GM21360 (cell line): Measurements from ENCODE around the gene EEIG2.

ENCODE experiments used
- ATAC-seq: cut with Tn5 transposase; IDR thresholded peaks from one replicate; pipeline ENCODE4 v1.9.1; 2021; ENCODE audit warnings: mild to moderate bottlenecking, moderate library complexity; ENCODE audit not compliant: unreplicated experiment

Gene EEIG2

DNA sequence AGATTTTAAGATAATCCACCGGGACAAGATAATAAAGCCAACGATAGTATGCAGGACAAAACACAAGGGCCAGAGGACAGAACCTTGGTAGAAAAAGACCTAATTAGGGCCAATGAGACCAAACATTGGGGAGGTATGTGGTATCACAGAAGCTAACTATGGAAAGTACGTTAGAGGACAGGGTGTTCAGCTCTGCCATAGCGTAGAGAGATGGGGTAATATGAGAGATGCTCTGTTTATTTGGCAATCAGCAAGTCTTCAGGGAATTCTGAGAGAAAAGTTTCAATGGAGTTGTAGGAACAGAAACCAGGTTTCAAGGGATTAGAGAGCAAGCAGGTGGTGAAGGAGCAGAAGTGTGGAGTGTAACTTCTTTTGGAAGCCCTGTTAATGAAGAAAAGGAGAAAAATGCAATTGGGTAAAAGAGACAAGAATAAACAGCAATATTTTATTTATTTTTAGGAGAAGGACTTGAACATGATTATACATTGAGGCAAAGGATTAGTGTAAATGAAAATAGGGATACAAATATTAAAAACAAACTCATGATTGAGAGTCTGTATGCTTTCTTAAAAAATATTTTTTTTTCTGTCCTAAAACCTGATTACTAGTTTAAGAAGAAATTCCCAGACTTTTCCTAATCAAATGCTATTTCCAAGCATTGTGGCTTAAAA is 24.0 kb downstream of the EEIG2 start:
- ATAC-seq, result no peak

DNA sequence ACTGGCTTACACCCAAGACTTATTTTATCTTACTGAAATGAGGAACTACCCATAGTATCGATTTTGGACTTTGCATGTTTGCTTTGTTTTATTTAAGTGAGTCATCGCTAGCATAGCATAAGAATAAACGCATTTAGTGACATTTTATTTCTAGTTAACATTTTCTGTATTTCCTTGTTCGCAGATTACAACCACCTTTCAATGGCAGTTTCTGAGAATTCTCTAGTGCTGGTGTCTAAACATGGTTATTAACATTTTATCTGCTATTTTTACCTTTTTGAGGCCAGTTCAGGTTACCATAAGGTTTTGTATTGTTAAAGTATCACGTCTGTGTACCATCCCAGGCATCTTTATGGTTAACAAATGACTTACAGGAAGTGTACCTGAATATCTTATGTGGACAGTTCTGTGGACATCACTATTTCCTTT is 24.5 kb downstream of the EEIG2 start:
- no peak for ATAC-seq

DNA sequence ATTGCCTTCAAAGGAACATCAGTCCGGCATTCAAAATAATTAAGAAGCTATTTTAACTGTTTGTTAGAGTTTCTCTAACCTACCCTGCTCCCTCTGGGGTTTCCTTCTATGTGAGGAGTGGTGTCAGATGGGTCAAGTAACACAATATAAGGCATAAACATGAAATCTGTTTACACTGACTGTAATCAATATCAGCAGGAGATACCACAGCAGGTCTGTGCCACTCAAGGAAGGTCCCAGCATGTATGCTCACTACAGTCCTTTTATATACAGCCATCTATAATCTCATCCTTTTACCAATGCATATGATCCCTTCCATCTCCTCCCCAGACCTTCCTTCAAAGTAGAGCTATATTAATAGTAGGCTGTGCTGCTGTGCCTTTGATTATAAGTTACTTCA is 25.4 kb downstream of the EEIG2 start:
- ATAC-seq, result no peak

DNA sequence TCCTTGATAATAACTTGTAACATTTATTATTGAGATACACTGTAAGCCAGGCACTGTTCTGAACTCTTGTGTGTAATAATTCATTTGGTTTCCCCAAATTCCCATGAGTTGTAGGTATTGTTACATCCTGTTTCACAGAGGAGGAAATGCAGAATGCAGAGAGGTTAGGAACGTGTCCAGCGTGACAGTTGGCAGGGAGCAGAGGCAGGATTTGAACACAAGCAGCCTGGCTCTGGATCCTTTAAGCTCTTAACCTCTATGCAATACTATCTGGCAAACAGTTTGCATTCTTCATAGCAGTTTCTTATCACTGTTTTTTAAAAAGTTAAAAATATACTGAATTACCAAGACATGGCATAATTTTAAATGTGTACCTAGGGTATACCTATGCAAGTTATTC is 30.5 kb downstream of the EEIG2 start:
- no peak for ATAC-seq

DNA sequence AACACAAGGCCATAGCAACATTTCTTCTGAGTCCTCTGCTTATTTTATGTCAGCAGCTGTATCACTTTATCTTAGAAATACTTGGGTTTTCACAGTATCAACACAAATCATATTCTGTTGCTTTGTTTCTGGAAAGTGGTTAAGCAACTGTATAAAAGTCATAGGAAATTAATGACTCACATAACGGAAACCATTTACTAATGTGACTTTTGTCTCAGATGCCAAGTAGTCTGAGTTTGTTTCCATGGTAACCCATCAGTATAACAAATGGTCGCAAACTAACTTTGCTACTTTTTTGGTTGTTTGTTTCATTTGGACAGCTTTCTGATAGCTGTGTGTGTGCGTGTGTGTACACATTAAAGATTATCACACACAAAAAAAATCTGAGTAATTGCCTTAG is 31.1 kb downstream of the EEIG2 start:
- ATAC-seq, result no peak

DNA sequence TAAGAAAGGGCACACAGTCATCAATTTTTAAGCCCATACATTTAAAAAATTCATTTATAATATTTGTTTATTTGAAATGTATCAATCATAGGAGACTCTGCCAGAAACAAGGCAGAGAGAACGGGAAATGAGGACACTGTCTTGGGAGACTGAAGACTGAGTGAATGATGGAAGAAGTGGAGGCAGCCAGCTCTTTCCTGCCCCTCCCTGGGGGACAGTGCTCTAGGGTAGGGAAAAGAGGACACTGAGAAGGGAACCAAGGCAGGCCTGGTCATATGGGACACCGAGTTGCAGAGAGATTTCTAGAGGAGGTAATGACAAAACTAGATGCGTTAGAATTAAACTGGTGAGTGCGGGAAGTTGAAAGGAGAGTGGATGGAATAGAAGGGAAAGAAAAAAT is 31.6 kb downstream of the EEIG2 start:
- ATAC-seq, result no peak

DNA sequence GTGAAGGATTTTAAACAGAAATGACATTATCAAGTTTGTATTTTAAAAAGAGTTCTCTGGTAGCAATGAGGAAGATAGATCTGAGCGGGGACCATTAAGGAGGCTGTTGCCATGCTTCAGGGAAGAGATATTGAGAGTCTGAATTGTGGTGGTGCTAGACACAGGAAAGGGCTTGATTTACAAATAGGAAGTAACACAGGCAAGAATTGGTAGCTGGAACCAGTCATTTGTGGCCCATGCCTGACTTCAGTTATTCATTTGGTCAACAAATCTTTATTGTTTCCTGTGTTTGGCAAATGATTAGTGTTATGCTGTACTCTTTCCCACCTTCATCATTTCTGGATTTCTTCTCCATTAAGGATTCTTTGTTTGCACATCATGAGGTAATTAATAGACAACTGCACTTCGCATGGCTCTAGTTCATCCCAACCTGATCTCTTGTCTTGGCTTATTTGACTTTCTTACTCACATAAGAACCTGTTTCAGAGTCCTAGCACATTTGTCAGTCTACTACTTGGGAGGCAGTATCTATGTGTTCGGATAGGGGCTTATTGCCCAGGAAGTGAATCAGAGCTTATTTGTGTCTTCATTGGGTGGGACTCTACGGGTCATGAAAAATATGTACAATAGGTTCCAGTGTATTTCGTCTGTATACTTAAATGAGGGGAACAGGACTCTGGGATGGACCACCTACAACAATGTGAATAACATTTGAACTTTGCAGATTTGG is 32.3 kb downstream of the EEIG2 start:
- ATAC-seq, result no peak

DNA sequence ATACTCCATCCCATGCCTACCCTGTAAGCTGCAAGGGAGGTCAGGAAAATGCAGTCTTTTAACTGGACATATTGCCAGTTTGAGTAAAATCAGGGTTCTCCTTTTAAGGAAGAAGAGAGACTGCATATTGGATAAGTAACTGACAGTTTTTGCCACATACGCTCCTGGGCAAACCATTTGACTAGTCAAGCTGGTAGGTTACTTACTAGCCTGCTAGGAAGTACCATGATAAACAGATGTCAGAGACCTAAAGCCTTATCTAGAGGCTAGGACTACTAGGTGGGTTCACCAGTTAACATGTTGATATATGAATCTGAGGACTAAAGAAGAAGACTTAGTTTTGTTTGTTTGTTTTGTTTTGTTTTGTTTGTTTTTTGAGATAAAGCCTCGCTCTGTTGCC is 33.5 kb downstream of the EEIG2 start:
- ATAC-seq, result no peak

DNA sequence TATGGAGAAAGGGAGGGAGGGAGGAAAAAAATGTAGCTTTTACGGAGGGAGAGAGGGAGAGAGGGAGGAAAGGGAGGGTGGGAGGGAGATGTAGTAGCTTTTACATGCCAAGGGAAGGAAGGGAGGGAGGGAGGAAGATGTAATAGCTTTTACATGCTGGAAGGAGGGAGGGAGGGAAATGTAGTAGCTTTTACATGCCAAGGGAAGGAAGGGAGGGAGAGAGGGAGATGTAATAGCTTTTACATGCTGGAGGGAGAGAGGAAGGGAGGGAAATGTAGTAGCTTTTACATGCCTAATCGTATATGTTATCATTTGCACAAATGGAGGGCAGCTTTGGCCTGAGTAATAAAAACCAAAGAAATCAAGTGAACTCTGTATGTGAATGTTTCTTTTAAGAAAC is 35.6 kb downstream of the EEIG2 start:
- no peak for ATAC-seq

DNA sequence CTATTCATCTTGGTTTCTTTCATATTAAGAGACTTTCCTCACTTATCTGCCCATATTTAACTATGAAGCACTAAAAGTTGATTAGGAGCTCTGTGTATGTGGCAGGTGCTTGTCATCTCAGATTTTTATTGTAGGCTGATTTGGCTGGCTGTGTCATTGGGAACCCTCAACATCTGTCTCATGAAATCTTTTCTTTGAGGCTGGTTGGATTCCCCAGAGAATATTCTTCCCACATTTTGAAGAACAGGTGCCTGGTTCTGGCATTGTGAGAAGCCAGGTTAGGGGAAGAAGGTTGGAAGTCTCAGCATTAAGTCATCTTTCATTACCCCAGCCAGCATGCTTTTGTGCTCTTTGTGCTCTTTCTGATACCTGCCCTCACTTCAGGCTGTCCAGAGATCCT is 37.1 kb downstream of the EEIG2 start:
- no peak for ATAC-seq

DNA sequence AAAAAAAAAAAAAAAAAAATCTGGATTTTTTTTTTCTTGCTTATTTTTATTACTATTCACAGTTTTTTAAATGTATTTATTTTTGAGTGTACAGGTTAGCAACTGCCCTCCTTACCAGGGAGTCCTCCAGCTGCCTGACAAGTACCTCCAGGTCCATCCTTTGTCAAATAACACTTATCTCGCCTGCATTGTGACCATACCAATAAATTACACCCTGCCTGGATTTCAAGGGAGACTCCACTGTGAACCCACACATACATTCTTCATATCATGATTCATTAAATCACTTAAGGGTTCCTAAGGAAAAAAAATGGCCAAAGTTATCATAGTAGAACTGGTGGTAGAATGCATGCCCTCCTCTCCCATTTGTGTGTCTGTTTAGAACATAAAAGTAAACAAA is 38.4 kb downstream of the EEIG2 start:
- no peak for ATAC-seq

DNA sequence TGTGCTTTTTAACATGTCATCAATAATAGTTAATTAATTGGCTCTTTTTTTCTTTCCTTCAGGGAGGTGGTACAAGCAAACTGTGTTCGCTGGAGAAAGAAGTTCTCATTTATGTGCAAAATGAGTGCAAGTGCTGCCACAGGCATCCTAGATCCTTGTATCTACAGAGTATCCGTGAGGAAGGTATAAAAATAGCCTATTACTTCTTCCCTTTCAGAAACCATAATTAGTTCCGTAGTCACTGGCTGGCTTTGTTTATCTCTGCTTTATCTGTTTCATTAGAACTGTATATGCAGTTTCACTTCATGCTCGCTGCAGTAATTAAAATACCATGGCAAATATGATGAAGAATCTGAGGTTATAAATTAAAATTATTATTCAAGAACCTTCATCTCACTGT is 40.6 kb downstream of the EEIG2 start:
- no peak for ATAC-seq

DNA sequence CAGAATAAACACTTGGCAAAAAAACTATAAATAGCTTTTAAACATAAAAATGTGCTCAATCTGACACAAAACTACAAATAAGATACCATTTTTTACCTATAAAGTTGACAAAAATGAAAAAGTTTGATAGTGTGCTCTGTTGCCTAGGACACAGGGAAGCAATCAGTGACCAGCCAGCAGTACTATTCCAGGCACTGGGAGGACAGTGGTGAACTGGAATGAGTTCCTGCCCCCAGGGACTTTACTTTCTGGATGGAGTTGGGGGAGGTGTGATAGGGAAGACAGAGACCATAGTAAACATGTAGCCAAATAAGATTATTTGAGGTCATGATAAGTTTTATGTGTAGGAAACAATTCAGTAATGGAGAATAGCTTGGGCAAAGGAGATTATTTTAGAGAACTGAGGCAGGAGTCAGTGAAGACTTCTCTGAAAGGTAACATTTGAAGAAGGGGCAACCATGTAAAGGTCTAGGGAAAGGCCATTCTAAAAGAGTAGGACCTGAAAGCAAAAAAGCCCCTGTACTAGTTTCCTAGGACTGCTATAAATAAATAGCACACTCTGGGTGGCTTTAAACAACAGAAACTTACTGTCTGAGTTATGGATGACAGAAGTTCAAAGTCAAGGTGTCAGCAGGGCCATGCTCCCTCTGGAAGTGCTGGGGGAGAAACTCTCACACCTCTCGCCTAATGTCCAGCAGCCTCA is 42.0 kb downstream of the EEIG2 start:
- ATAC-seq, result no peak

DNA sequence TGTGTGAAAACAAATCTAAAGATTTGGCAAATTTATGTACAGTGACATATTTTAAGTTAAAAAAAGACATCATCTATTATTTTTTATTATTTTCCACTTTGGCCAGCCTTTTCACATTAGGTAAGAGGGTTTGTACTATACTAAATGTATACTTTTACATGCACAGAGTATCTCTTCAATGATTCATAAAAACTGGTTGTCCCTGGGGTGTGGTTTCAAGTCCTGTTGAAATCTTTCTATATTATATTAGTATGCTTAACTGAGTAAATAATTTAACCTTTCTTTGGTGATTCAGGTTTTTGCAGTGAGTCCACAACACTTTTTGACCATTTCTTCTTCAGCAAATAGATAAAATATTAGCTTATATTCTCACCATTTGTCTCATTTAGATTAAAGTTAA is 45.7 kb downstream of the EEIG2 start:
- ATAC-seq, result no peak

DNA sequence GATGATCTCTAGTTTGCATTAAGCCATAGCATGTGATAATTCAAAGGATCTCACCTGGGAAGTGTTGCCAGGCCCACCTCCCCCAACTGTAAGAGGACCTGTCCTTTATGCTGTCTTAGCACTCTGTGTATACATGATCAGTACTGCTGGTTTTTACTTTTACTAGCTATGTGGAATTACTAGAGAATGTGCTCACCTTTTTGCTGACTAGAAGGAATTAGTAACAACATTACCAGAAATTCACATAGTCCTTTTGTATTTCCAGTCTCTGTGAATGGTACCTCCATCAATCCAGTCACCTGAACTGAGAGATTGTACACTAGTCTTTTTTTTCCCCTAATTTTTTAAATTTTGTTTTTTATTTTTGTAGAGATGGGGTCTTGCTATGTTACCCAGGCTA is 46.6 kb downstream of the EEIG2 start:
- ATAC-seq, result no peak

DNA sequence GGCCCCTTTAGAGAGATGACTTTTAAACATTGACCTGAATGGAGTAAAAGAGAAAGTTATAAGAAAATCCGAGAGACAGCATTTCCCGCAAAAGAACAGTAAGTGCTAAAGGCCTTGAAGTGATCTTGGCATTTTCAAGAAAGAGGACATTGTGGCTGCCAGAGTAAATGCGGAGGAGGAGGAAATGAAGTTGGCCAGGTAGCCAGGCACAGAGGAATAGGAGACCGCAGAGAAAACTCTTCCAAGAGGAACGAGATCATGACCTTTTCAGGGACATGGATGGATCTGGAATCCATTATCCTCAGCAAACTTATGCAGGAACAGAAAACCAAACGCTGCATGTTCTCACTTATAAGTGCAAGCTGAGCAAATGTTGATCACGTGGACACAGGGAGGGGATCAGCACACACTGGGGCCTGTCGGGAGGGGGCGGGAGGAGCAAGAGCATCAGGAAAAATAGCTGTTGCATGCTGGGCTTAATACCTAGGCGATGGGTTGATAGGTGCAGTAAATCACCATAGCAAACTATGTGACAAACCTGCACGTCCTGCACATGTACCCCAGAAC is 49.7 kb downstream of the EEIG2 start:
- no peak for ATAC-seq
